Endothelial cell (in vitro differentiated cells): ENCODE results near the gene NINJ1. TPM values are rescaled to one million over a fixed set of nuclear protein-coding genes. Genes with fewer than 3 reads are reported as not detected.

Source experiments
- DNase-seq: peaks from one replicate; pipeline ENCODE4 v3.0.0; 2021; ENCODE audit warnings: low spot score
- H3K27ac Mint-ChIP-seq: one replicate; pipeline ENCODE4 v1.8.0; 2021; ENCODE audit warnings: mixed read lengths, inconsistent platforms; ENCODE audit not compliant: unreplicated experiment
- H3K27me3 Mint-ChIP-seq: one replicate; pipeline ENCODE4 v1.8.0; 2021; ENCODE audit warnings: mild to moderate bottlenecking, moderate library complexity, mixed read lengths, inconsistent platforms; ENCODE audit not compliant: unreplicated experiment
- H3K36me3 Mint-ChIP-seq: one replicate; pipeline ENCODE4 v1.8.0; 2021; ENCODE audit warnings: mild to moderate bottlenecking, low read depth, mixed read lengths, inconsistent platforms; ENCODE audit not compliant: unreplicated experiment
- H3K4me1 Mint-ChIP-seq: one replicate; pipeline ENCODE4 v1.8.0; 2021; ENCODE audit warnings: mild to moderate bottlenecking, mixed read lengths, inconsistent platforms; ENCODE audit not compliant: unreplicated experiment
- H3K4me3 Mint-ChIP-seq: one replicate; pipeline ENCODE4 v1.8.0; 2021; ENCODE audit warnings: mild to moderate bottlenecking, mixed read lengths, inconsistent platforms; ENCODE audit not compliant: unreplicated experiment
- H3K9me3 Mint-ChIP-seq: one replicate; pipeline ENCODE4 v1.8.0; 2021; ENCODE audit warnings: mixed read lengths, inconsistent platforms; ENCODE audit not compliant: unreplicated experiment
- total RNA-seq: library from RNA; stranded (reverse); fragmentation: NEBNext Ultra II Directional; extraction: Animal tissue kit (Norgen Biotek cat#: 25700); gene quantifications from one replicate; pipeline ENCODE4 v1.2.1, GENCODE V29; 2021; ENCODE audit not compliant: unreplicated experiment
- TF ChIP-seq, protein P1 (sequence below): fragments of 200-600 bp; sonication (generic); IDR thresholded peaks from one replicate; pipeline ENCODE4 v1.5.0; 2021; ENCODE audit warnings: antibody characterized with exemption; ENCODE audit not compliant: unreplicated experiment

NINJ1 gene
- total RNA-seq, 1 donor from 2014 or later: 34.2 TPM

DNA sequence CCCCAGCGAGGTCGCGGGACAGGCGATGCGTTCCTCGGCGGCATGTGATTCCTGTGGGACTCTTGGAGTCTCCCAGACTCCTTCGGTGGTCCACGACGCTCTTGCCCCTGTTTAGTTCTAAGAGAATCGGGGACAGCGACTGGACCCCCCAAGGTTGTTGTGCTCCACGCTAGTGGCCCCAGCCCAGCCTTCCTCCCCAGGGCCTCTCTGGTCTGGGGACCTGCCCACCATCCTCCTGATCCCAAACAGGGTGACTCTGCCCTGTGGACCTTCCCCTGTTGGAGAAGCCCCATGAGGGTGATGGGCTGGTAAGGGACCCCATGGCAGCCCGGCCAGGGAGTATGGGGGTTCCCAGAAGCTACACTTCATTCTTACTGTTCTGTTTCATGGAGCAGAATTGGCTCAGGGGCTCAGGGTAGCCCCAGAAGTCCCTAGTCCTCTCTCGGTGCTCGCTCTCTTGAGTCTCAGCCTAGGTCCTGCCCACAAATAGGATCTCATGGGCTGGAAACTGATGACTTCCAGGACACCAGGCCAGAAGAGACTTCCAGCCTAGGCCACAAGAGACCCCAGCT, 37.2 kb downstream of the NINJ1 start:
- TF ChIP-seq, protein P1, sequence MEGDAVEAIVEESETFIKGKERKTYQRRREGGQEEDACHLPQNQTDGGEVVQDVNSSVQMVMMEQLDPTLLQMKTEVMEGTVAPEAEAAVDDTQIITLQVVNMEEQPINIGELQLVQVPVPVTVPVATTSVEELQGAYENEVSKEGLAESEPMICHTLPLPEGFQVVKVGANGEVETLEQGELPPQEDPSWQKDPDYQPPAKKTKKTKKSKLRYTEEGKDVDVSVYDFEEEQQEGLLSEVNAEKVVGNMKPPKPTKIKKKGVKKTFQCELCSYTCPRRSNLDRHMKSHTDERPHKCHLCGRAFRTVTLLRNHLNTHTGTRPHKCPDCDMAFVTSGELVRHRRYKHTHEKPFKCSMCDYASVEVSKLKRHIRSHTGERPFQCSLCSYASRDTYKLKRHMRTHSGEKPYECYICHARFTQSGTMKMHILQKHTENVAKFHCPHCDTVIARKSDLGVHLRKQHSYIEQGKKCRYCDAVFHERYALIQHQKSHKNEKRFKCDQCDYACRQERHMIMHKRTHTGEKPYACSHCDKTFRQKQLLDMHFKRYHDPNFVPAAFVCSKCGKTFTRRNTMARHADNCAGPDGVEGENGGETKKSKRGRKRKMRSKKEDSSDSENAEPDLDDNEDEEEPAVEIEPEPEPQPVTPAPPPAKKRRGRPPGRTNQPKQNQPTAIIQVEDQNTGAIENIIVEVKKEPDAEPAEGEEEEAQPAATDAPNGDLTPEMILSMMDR: no peak

DNA sequence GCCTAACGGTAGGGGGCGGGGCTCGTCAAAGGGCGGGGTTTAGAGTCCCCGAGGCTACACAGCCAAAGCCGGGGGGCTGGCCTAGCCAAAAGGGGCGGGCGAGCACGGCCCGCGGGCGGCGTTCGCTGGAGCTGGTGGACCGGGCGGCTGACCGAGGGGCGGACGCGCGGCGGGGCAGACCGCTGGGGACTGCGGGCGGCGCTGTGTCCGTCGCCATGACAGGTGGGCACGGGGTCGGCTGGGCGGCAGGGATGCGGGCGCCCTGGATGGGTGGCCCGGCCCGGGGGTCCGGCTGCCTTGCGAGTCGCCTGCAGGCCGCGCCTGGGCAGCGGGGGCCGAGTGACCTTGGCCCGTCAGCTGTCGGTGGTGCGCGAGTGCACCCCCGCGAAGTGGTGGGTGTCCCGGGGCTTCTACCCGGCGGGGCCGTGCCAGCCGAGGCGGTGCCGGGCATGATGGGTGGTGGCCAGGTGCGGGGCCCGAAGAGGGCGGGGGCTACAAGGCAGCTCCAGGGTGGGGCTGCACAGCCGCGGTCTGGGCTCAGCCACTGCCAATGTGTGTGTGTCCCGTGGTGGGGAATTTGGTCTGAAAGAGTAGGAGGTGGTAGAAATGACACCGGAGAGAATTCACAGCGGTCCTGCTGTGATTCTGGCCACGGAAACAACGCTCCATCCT, 37.8 kb downstream of the NINJ1 start, which contains the start of gene CARD19:
Gene CARD19 (plus strand): TSS at position 87 of the 672 bp plus-strand sequence. CDS start 129 bp downstream, at position 216.
- no peak for DNase-seq
- H3K36me3 Mint-ChIP-seq: peaks cover 4% of the 10 kb centered on the region
- peaks cover 16% of the 10 kb centered on the region for H3K27me3 Mint-ChIP-seq
- peak within 1 kb of the TSS; percentile 87 for H3K4me3 Mint-ChIP-seq
- H3K27ac Mint-ChIP-seq: no peak within 1 kb of the TSS
- H3K9me3 Mint-ChIP-seq: no peaks in the 10 kb centered on the region
- H3K4me1 Mint-ChIP-seq: peaks cover 16% of the 10 kb centered on the region
- TF ChIP-seq, protein P1: no peak

More for the DNA sequence above, 37.2 kb downstream of the NINJ1 start:
- DNase-seq: no peak
- H3K9me3 Mint-ChIP-seq: no peaks in the 10 kb centered on the region
- peaks cover 4% of the 10 kb centered on the region for H3K36me3 Mint-ChIP-seq
- H3K27me3 Mint-ChIP-seq: peaks cover 16% of the 10 kb centered on the region
- H3K4me3 Mint-ChIP-seq: peak overlapping the region; percentile 56
- peaks cover 16% of the 10 kb centered on the region for H3K4me1 Mint-ChIP-seq
- no peak overlapping the region for H3K27ac Mint-ChIP-seq

DNA sequence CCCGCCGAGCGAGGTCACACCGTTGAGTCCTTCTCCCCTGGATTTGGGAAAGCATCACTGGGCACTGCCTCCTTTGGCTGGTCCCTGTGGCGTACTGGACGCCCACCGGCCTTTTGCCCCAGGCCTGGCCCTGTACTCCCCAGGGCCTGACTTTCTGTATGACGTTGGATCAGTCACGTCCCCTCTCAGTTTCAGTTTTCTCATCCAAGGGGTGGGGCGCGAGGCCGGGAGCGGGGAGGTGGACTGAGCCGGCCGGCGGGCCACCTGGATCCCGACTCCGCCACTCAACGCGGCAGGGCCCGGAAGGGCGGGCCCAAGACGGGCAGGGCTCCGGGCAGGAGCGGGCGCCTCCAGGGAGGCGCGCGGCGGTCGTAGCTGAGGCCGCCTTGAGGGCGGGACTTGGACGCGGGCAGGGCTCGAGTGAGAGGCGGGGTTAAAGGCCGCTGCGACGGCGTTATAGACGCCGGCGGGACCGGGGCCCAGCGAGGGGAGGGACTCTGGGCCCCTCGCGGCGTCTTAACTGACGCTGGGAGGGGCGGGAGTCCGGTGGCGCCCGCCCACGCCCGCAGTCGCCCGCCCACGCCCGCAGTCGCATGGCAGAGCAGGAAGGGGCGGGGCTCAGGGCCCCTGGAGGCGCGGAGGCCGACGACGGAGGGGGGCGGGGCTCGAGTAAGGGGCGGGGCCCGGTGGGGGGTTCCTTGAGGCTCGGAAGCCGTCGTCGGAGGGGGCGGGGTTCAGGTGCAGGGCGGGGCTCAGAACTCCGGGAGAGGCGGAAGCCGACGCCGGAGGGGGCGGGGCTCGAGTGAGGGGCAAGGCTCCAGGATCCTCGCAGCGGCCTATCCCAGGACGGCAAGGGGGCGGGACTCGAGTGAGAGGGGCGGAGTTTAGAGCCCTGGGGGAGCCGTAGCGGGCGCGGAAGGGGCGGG, 38.6 kb downstream of the NINJ1 start:
- H3K27me3 Mint-ChIP-seq: peaks cover 16% of the 10 kb centered on the region
- DNase-seq: peak; percentile 100
- H3K27ac Mint-ChIP-seq: no peak overlapping the region
- TF ChIP-seq, protein P1: no peak
- H3K9me3 Mint-ChIP-seq: no peaks in the 10 kb centered on the region
- peaks cover 16% of the 10 kb centered on the region for H3K4me1 Mint-ChIP-seq
- H3K36me3 Mint-ChIP-seq: peaks cover 4% of the 10 kb centered on the region
- H3K4me3 Mint-ChIP-seq: peak overlapping the region; percentile 87

DNA sequence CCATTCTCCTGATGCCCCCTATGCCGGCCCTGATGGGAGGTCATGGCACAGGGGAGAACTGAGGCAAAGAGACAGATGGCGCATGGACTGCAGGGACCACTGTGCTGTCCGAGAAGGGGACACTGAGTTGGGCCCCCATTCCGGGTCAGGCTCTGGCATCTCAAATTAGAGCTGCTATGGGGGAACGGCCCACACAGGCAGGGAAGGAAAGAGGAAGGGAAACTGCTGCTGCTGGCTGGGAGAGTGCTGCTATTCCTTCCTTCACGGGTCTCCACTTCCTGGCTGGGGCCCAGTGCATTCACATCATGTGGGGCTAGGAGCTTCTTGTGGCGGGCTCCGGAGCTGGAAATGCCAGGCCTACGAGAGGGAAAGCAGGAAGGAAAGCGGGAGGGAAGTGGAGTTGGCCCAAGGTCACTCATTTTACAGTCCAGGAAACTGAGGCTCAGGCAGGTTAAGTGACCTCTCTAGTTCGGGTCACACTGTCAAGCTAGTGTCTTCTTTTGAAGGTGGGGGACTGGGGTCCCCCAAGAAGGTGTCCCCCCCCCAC, 39.3 kb downstream of the NINJ1 start:
- Mint-ChIP-seq H3K4me3 (peak overlapping the region; percentile 87), H3K9me3 (no peaks in the 10 kb centered on the region), H3K4me1 (peaks cover 18% of the 10 kb centered on the region), H3K27me3 (peaks cover 18% of the 10 kb centered on the region), H3K36me3 (peaks cover 4% of the 10 kb centered on the region), H3K27ac (peak overlapping the region; percentile 90)
- TF ChIP-seq, protein P1: no peak
- DNase-seq: peak; percentile 47
